MM.1S (cell line): ENCODE measurements around the gene NME4.

Source experiments
- EZH2 ChIP-seq: fragments of 300-600 bp; sonication (generic); optimal IDR thresholded peaks from 2 replicates; pipeline ENCODE3; 2017; ENCODE audit warnings: low read depth, mild to moderate bottlenecking, antibody characterized with exemption, low read length, mixed read lengths
- TF ChIP-seq, protein P1 (sequence below): fragments of 300-600 bp; sonication (generic); IDR thresholded peaks from 2 replicates; pipeline ENCODE4 v1.5.1; 2016; ENCODE audit warnings: antibody characterized with exemption, low read length, mixed read lengths

DNA sequence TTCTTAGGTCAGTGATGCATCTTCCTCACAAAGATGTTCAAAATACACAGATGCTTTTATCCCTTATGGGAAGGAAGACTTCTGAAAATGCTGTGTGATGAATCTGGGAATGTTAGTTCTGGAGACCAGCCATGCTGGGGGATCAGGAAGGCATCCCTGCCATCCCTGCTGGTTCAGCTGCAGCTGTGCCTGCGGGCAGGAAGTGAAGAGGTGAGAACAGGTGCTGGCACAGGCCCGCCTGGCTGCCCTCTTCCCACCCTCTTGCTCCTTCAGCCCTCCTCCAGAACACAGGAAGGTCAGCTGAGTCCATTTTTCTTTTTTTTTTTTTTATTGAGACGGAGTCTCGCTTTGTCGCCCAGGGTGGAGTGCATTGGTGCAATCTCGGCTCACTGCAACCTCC, 43.6 kb downstream of the NME4 start:
- TF ChIP-seq, protein P1, sequence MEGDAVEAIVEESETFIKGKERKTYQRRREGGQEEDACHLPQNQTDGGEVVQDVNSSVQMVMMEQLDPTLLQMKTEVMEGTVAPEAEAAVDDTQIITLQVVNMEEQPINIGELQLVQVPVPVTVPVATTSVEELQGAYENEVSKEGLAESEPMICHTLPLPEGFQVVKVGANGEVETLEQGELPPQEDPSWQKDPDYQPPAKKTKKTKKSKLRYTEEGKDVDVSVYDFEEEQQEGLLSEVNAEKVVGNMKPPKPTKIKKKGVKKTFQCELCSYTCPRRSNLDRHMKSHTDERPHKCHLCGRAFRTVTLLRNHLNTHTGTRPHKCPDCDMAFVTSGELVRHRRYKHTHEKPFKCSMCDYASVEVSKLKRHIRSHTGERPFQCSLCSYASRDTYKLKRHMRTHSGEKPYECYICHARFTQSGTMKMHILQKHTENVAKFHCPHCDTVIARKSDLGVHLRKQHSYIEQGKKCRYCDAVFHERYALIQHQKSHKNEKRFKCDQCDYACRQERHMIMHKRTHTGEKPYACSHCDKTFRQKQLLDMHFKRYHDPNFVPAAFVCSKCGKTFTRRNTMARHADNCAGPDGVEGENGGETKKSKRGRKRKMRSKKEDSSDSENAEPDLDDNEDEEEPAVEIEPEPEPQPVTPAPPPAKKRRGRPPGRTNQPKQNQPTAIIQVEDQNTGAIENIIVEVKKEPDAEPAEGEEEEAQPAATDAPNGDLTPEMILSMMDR = no peak
- no peak for TF ChIP-seq EZH2
